H1 (cell line): ENCODE measurements around the gene YBX1. TPM values are rescaled to one million over a fixed set of nuclear protein-coding genes. Genes with fewer than 3 reads are reported as not detected.

Source experiments
- BACH1 ChIP-seq: IDR thresholded peaks from 2 replicates; pipeline ENCODE4 v1.6.1; 2012; ENCODE audit warnings: low read length, improper control_type of control experiment
- CBX8 ChIP-seq: fragments of 300-800, 300-1000 bp; sonication (generic); IDR thresholded peaks from 2 replicates; pipeline ENCODE4 v1.7.1; 2016; ENCODE audit warnings: low read depth, low read length, borderline replicate concordance
- CHD1 ChIP-seq: IDR thresholded peaks from 2 replicates; pipeline ENCODE4 v1.6.1; 2012; ENCODE audit warnings: low read depth, low read length, improper control_type of control experiment
- CTBP2 ChIP-seq: IDR thresholded peaks from 2 replicates; pipeline ENCODE4 v1.7.0; 2011; ENCODE audit warnings: borderline replicate concordance, mild to moderate bottlenecking, moderate library complexity, mixed read lengths, low read length; ENCODE audit not compliant: insufficient read depth, insufficient read length
- EP300 ChIP-seq, 2 experiments: IDR thresholded peaks; 1 replicate in 1 of 2; 2 replicates in 1 of 2; pipeline ENCODE4 v1.6.1; 2011 to 2012; ENCODE audit warnings: low read depth in 2 of 2, low read length in 2 of 2, mild to moderate bottlenecking in 2 of 2, borderline replicate concordance in 1 of 2, inconsistent platforms in 1 of 2, moderate library complexity in 1 of 2
- PHF8 ChIP-seq: fragments of 200-600 bp; sonication (generic); conservative IDR thresholded peaks from 2 replicates; pipeline ENCODE4 v1.7.1; 2012; ENCODE audit warnings: low read depth, mild to moderate bottlenecking, inconsistent platforms, low read length, moderate library complexity
- SP4 ChIP-seq: IDR thresholded peaks from 2 replicates; pipeline ENCODE4 v1.6.1; 2012; ENCODE audit warnings: low read length, inconsistent platforms
- TEAD4 ChIP-seq: IDR thresholded peaks from 2 replicates; pipeline ENCODE4 v1.6.1; 2012; ENCODE audit warnings: low read depth, low read length, inconsistent platforms, mixed read lengths
- ZNF274 ChIP-seq: IDR thresholded peaks from 2 replicates; pipeline ENCODE4 v1.7.0; 2012; ENCODE audit warnings: low read length, borderline replicate concordance; ENCODE audit errors: extremely low read depth
- polyA plus RNA-seq, 7 experiments: library from polyadenylated mRNA; depleted of rRNA in 3 of 7; stranded (reverse) in 5 of 7; unstranded in 2 of 7; fragments of >200 nt in 5 of 7; fragments of 200-250 nt in 2 of 7; gene quantifications; 1 replicate in 5 of 7; 2 replicates in 1 of 7; 4 replicates in 1 of 7; pipeline versions ENCODE4 v1.2.1 to v1.2.3, GENCODE V29; 2011 to 2013; ENCODE audit warnings: missing spikeins in 2 of 7, mixed read lengths in 2 of 7
- total RNA-seq: library from RNA; stranded (reverse); fragmentation: NEBNext Ultra II Directional; extraction: Animal tissue kit (Norgen Biotek cat#: 25700); gene quantifications from 2 replicates; pipeline ENCODE4 v1.2.1, GENCODE V29; 2021
- TF ChIP-seq, protein P1 (sequence below): fragments of 300-600 bp; sonication (generic); IDR thresholded peaks from 2 replicates; pipeline ENCODE4 v1.7.1; 2012; ENCODE audit warnings: low read length, moderate library complexity, mild to moderate bottlenecking, inconsistent platforms; ENCODE audit not compliant: insufficient replicate concordance

Gene YBX1
- total and polyA plus RNA-seq, 2 of the 8 experiments (the other 6 are each of a cell fraction or from before 2014, with no cell fraction given) = 438 to 1,219 TPM

DNA sequence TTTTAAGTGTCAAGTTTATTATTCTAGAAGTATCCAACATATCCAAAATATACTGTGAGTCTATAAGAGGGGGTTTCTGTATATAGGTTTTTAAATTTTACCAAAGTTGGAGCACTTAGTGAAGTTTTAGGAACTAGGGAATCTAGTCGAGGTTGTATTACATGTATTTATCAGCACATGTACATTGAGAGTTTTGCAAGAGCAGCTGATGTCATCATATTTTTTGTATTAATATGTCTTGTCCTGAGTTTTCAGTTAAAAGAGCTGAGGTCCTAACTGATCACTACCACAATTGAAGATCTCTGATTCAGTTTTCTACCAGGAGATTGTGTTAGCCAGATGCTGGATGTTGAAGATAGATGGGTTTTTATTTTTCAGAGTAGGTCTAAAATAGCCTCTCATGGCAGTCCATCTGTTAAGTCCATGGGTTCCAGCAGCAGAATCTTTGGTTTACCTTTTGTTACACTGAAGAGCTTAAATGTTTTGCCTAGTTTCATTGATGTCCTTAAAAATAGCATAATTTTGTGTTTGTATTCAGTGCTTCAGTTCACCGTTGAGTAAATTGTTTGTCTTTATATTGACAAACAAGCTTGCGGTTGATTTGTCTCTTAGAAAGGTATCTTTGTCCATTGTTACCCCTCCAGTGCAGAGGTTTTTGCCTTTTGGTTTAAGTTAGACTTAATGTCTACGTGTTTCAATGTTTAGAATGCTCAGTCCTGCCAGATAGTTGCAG is 16.0 kb downstream of the YBX1 start (continued):
- TF ChIP-seq, protein P1, sequence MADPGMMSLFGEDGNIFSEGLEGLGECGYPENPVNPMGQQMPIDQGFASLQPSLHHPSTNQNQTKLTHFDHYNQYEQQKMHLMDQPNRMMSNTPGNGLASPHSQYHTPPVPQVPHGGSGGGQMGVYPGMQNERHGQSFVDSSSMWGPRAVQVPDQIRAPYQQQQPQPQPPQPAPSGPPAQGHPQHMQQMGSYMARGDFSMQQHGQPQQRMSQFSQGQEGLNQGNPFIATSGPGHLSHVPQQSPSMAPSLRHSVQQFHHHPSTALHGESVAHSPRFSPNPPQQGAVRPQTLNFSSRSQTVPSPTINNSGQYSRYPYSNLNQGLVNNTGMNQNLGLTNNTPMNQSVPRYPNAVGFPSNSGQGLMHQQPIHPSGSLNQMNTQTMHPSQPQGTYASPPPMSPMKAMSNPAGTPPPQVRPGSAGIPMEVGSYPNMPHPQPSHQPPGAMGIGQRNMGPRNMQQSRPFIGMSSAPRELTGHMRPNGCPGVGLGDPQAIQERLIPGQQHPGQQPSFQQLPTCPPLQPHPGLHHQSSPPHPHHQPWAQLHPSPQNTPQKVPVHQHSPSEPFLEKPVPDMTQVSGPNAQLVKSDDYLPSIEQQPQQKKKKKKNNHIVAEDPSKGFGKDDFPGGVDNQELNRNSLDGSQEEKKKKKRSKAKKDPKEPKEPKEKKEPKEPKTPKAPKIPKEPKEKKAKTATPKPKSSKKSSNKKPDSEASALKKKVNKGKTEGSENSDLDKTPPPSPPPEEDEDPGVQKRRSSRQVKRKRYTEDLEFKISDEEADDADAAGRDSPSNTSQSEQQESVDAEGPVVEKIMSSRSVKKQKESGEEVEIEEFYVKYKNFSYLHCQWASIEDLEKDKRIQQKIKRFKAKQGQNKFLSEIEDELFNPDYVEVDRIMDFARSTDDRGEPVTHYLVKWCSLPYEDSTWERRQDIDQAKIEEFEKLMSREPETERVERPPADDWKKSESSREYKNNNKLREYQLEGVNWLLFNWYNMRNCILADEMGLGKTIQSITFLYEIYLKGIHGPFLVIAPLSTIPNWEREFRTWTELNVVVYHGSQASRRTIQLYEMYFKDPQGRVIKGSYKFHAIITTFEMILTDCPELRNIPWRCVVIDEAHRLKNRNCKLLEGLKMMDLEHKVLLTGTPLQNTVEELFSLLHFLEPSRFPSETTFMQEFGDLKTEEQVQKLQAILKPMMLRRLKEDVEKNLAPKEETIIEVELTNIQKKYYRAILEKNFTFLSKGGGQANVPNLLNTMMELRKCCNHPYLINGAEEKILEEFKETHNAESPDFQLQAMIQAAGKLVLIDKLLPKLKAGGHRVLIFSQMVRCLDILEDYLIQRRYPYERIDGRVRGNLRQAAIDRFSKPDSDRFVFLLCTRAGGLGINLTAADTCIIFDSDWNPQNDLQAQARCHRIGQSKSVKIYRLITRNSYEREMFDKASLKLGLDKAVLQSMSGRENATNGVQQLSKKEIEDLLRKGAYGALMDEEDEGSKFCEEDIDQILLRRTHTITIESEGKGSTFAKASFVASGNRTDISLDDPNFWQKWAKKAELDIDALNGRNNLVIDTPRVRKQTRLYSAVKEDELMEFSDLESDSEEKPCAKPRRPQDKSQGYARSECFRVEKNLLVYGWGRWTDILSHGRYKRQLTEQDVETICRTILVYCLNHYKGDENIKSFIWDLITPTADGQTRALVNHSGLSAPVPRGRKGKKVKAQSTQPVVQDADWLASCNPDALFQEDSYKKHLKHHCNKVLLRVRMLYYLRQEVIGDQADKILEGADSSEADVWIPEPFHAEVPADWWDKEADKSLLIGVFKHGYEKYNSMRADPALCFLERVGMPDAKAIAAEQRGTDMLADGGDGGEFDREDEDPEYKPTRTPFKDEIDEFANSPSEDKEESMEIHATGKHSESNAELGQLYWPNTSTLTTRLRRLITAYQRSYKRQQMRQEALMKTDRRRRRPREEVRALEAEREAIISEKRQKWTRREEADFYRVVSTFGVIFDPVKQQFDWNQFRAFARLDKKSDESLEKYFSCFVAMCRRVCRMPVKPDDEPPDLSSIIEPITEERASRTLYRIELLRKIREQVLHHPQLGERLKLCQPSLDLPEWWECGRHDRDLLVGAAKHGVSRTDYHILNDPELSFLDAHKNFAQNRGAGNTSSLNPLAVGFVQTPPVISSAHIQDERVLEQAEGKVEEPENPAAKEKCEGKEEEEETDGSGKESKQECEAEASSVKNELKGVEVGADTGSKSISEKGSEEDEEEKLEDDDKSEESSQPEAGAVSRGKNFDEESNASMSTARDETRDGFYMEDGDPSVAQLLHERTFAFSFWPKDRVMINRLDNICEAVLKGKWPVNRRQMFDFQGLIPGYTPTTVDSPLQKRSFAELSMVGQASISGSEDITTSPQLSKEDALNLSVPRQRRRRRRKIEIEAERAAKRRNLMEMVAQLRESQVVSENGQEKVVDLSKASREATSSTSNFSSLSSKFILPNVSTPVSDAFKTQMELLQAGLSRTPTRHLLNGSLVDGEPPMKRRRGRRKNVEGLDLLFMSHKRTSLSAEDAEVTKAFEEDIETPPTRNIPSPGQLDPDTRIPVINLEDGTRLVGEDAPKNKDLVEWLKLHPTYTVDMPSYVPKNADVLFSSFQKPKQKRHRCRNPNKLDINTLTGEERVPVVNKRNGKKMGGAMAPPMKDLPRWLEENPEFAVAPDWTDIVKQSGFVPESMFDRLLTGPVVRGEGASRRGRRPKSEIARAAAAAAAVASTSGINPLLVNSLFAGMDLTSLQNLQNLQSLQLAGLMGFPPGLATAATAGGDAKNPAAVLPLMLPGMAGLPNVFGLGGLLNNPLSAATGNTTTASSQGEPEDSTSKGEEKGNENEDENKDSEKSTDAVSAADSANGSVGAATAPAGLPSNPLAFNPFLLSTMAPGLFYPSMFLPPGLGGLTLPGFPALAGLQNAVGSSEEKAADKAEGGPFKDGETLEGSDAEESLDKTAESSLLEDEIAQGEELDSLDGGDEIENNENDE = no peak
- TF ChIP-seq EP300 (IDR thresholded peaks at IDR 0.05; ENCODE audit: borderline replicate concordance in 1 of 2, low read depth in 2 of 2, low read length in 2 of 2) = no peak
- TF ChIP-seq CTBP2 = no peak
- no peak for TF ChIP-seq CHD1
- TF ChIP-seq SP4 = no peak
- TF ChIP-seq CBX8 = no peak
- TF ChIP-seq PHF8 = no peak
- TF ChIP-seq TEAD4 = no peak
- no peak for TF ChIP-seq BACH1
- no peak for TF ChIP-seq ZNF274
